CD4-positive, alpha-beta T cell treated with Interleukin-2 at 100 ng/mL for 4 hours (primary cell): ENCODE measurements around the gene GFOD1.

Experiments
- DNase-seq: peaks from one replicate; pipeline ENCODE4 v3.0.0-alpha.2; 2020; ENCODE audit warnings: low spot score

The GFOD1 gene

GRCh38 chr6:13315896-13316295, 171.5 kb downstream of the GFOD1 start:
- DNase-seq: no peak

- DNase-seq: no peak
Observed at GRCh38 chr6:13314806-13315205, 172.6 kb downstream of the GFOD1 start.

- DNase-seq: no peak
Observed at GRCh38 chr6:13311155-13311554, 176.2 kb downstream of the GFOD1 start.

GRCh38 chr6:13308332-13308731, 179.1 kb downstream of the GFOD1 start:
- DNase-seq: no peak
